GM23338 (cell line): ENCODE results near the gene DNAJC6. TPM values are rescaled to one million over a fixed set of nuclear protein-coding genes. Genes with fewer than 3 reads are reported as not detected.

Source experiments
- ATAC-seq: fragments of 200-7000 bp; cut with Tn5 transposase; 3 replicates; pipeline ENCODE4 v1.9.1; 2020
- DNase-seq: peaks from one replicate; pipeline ENCODE4 v3.0.0-alpha.2; 2015; ENCODE audit warnings: low spot score
- H2AFZ ChIP-seq: fragments of 200-600 bp; sonication (generic); 2 replicates; pipeline ENCODE4 v1.8.0; 2016; ENCODE audit warnings: antibody characterized with exemption, mild to moderate bottlenecking, moderate library complexity
- H3F3A ChIP-seq: fragments of 200-600 bp; sonication (generic); replicated peaks from 2 replicates; pipeline ENCODE4 v1.8.0; 2017; ENCODE audit warnings: antibody characterized with exemption, mixed run types, low read depth
- H3K27ac ChIP-seq: fragments of 200-600 bp; sonication (generic); 2 replicates; pipeline ENCODE4 v1.6.1; 2016; ENCODE audit warnings: low read depth
- H3K27me3 ChIP-seq: fragments of 200-600 bp; sonication (generic); 2 replicates; pipeline ENCODE4 v1.8.0; 2016; ENCODE audit warnings: mild to moderate bottlenecking, mixed run types, moderate library complexity; ENCODE audit not compliant: insufficient read depth
- H3K36me3 ChIP-seq: fragments of 200-600 bp; sonication (generic); 2 replicates; pipeline ENCODE4 v1.8.0; 2016; ENCODE audit warnings: mild to moderate bottlenecking; ENCODE audit not compliant: insufficient read depth
- H3K4me1 ChIP-seq: fragments of 200-600 bp; sonication (generic); 2 replicates; pipeline ENCODE4 v1.8.0; 2016; ENCODE audit warnings: mild to moderate bottlenecking, moderate library complexity; ENCODE audit not compliant: insufficient read depth
- H3K4me2 ChIP-seq: fragments of 200-600 bp; sonication (generic); 2 replicates; pipeline ENCODE4 v1.7.1; 2017; ENCODE audit warnings: mixed run types
- H3K4me3 ChIP-seq: fragments of 200-600 bp; sonication (generic); 2 replicates; pipeline ENCODE4 v1.6.1; 2016; ENCODE audit warnings: mixed run types
- H3K79me2 ChIP-seq: fragments of 200-600 bp; sonication (generic); replicated peaks from 2 replicates; pipeline ENCODE4 v1.8.0; 2017; ENCODE audit warnings: mild to moderate bottlenecking; ENCODE audit not compliant: insufficient read depth
- H3K9me2 ChIP-seq: fragments of 200-600 bp; sonication (generic); 2 replicates; pipeline ENCODE4 v1.8.0; 2017; ENCODE audit not compliant: insufficient read depth
- H4K20me1 ChIP-seq: fragments of 200-600 bp; sonication (generic); replicated peaks from 2 replicates; pipeline ENCODE4 v1.8.0; 2017; ENCODE audit warnings: mild to moderate bottlenecking; ENCODE audit not compliant: insufficient read depth
- H3K27ac Mint-ChIP-seq: 2 replicates; pipeline ENCODE4 v1.8.0; 2020; ENCODE audit warnings: inconsistent platforms, mild to moderate bottlenecking, moderate library complexity, mixed read lengths
- H3K27me3 Mint-ChIP-seq: 3 replicates; pipeline ENCODE4 v1.8.0; 2022; ENCODE audit warnings: low read depth, mild to moderate bottlenecking, moderate library complexity, mixed read lengths, inconsistent platforms; ENCODE audit not compliant: insufficient read depth, poor library complexity
- H3K36me3 Mint-ChIP-seq: 3 replicates; pipeline ENCODE4 v1.8.0; 2021; ENCODE audit warnings: low read depth, mild to moderate bottlenecking, inconsistent platforms, moderate library complexity, mixed read lengths
- H3K4me1 Mint-ChIP-seq: 3 replicates; pipeline ENCODE4 v1.8.0; 2020; ENCODE audit warnings: mild to moderate bottlenecking, inconsistent platforms, mixed read lengths
- H3K4me3 Mint-ChIP-seq: 3 replicates; pipeline ENCODE4 v1.8.0; 2021; ENCODE audit warnings: moderate library complexity, mild to moderate bottlenecking, inconsistent platforms, mixed read lengths
- H3K9me3 Mint-ChIP-seq: 3 replicates; pipeline ENCODE4 v1.8.0; 2020; ENCODE audit warnings: moderate library complexity, mild to moderate bottlenecking, inconsistent platforms, mixed read lengths
- CREB1 ChIP-seq: fragments of 250-450 bp; sonication (Bioruptor Pico); IDR thresholded peaks from 2 replicates; pipeline ENCODE4 v1.5.0; 2020; ENCODE audit warnings: low read depth, mild to moderate bottlenecking, moderate library complexity
- CTCF ChIP-seq, 2 experiments: fragments of 200-600 bp in 1 of 2; sonication (generic) in 1 of 2; conservative IDR thresholded peaks; 2 replicates each; pipeline versions ENCODE4 v1.5.1 to v1.6.1; 2016 to 2017; ENCODE audit warnings: antibody characterized with exemption in 2 of 2, low read depth in 2 of 2, mild to moderate bottlenecking in 2 of 2, moderate library complexity in 1 of 2
- ETS1 ChIP-seq: IDR thresholded peaks from 2 replicates; pipeline ENCODE4 v1.6.1; 2016; ENCODE audit warnings: antibody characterized with exemption
- EZH2 ChIP-seq: fragments of 200-600 bp; sonication (generic); IDR thresholded peaks from one replicate; pipeline ENCODE4 v1.8.0; 2017; ENCODE audit warnings: antibody characterized with exemption, mild to moderate bottlenecking, low read depth; ENCODE audit not compliant: unreplicated experiment
- EZH2phosphoT487 ChIP-seq: fragments of 200-600 bp; sonication (generic); IDR thresholded peaks from one replicate; pipeline ENCODE4 v1.8.1; 2018; ENCODE audit warnings: antibody characterized with exemption; ENCODE audit not compliant: unreplicated experiment
- JUNB ChIP-seq: IDR thresholded peaks from one replicate; pipeline ENCODE4 v1.6.1; 2016; ENCODE audit warnings: antibody characterized with exemption; ENCODE audit not compliant: unreplicated experiment
- NANOG ChIP-seq: IDR thresholded peaks from 2 replicates; pipeline ENCODE4 v1.6.1; 2016; ENCODE audit warnings: antibody characterized with exemption, borderline replicate concordance
- POLR2AphosphoS5 ChIP-seq: IDR thresholded peaks from 2 replicates; pipeline ENCODE4 v1.6.1; 2016; ENCODE audit warnings: antibody characterized with exemption, low read depth
- REST ChIP-seq: IDR thresholded peaks from one replicate; pipeline ENCODE4 v1.6.1; 2018; ENCODE audit warnings: antibody characterized with exemption; ENCODE audit not compliant: unreplicated experiment
- STAT1 ChIP-seq: IDR thresholded peaks from one replicate; pipeline ENCODE4 v1.6.1; 2016; ENCODE audit warnings: antibody characterized with exemption; ENCODE audit not compliant: unreplicated experiment
- ZNF114 ChIP-seq: fragments of 250-450 bp; sonication (Bioruptor Pico); IDR thresholded peaks from 2 replicates; pipeline ENCODE4 v1.5.0; 2020; ENCODE audit warnings: mild to moderate bottlenecking, moderate library complexity
- ZNF331 ChIP-seq: fragments of 250-450 bp; sonication (Bioruptor Pico); IDR thresholded peaks from 2 replicates; pipeline ENCODE4 v1.5.0; 2020; ENCODE audit warnings: low read depth, mild to moderate bottlenecking, moderate library complexity
- ZNF462 ChIP-seq: fragments of 250-450 bp; sonication (Bioruptor Pico); IDR thresholded peaks from 2 replicates; pipeline ENCODE4 v1.5.0; 2020; ENCODE audit warnings: mild to moderate bottlenecking, moderate library complexity
- polyA plus RNA-seq: library from polyadenylated mRNA; unstranded; fragments of >200 nt; fragmentation: Nextera tagmentation; extraction: Ambion mirVana; gene quantifications from 2 replicates; pipeline ENCODE4 v1.2.1, GENCODE V29; 2016
- total RNA-seq: library from RNA; depleted of rRNA; stranded (reverse); fragments of >200 nt; shearing (Covaris generic); gene quantifications from 2 replicates; pipeline ENCODE4 v1.2.3, GENCODE V29; 2014

DNAJC6 gene
- total and polyA plus RNA-seq, 2 experiments from 2014 or later = 2.4 to 7.4 TPM

- Histone ChIP-seq H3K4me3 (peak overlapping the region; percentile 65), H2AFZ (peak overlapping the region; percentile 87), H3K27me3 (peaks cover 24% of the 10 kb centered on the region), H3K79me2 (no peaks in the 10 kb centered on the region), H3K9me2 (no peaks in the 10 kb centered on the region), H3K4me2 (peak overlapping the region; percentile 82), H3K36me3 (no peaks in the 10 kb centered on the region), H4K20me1 (no peaks in the 10 kb centered on the region), H3K4me1 (peaks cover 20% of the 10 kb centered on the region), H3K27ac (no peak overlapping the region), H3F3A (no peaks in the 10 kb centered on the region)
- H3K4me3 Mint-ChIP-seq = peak overlapping the region; percentile 85
- H3K4me1 Mint-ChIP-seq = peaks cover 29% of the 10 kb centered on the region
- TF ChIP-seq REST (no peak), POLR2AphosphoS5 (peak; percentile 46), EZH2phosphoT487 (no peak), ZNF331 (CRISPR knock-in tag) (no peak), CREB1 (CRISPR knock-in tag) (peak; percentile 65; the same call in 1 of the 2 replicates), ZNF114 (CRISPR knock-in tag) (no peak), CTCF (conservative IDR thresholded peaks at IDR 0.05; ENCODE audit: low read depth in 2 of 2) (peak; percentile 37 to 59), NANOG (no peak), JUNB (no peak), EZH2 (no peak), STAT1 (no peak), ETS1 (no peak), ZNF462 (CRISPR knock-in tag) (no peak)
- no peaks in the 10 kb centered on the region for H3K36me3 Mint-ChIP-seq
- ATAC-seq = peak; percentile 93
- DNase-seq = peak; percentile 95
- H3K27ac Mint-ChIP-seq = 0 out of 2 replicates have a peak overlapping the region, but pooled peaks have one; percentile 58
- H3K9me3 Mint-ChIP-seq = no peaks in the 10 kb centered on the region
- H3K27me3 Mint-ChIP-seq = peaks cover 5% of the 10 kb centered on the region
Measured at GRCh38 chr1:65265651-65266351, 43.5 kb upstream of the DNAJC6 start.
